Measurements from ENCODE around the gene SNRPD3.

SNRPD3 gene

GRCh38 chr22:24564376-24565058 lies 8.7 kb downstream of the SNRPD3 start:
- DNase-seq (ENCODE audit: low spot score) = no peak
- TF ChIP-seq CTCF (IDR thresholded peaks at IDR 0.05; ENCODE audit: extremely low read depth, missing control alignments) = no peak

- TF ChIP-seq CTCF (IDR thresholded peaks at IDR 0.05; ENCODE audit: extremely low read depth, missing control alignments) = no peak
- no peak for DNase-seq (ENCODE audit: low spot score)
Measured at GRCh38 chr22:24565077-24565476, 9.3 kb downstream of the SNRPD3 start.

- no peak for DNase-seq (ENCODE audit: low spot score)
- no peak for TF ChIP-seq CTCF (IDR thresholded peaks at IDR 0.05; ENCODE audit: extremely low read depth, missing control alignments)
Measured at GRCh38 chr22:24566899-24567511, 11.2 kb downstream of the SNRPD3 start.

- no peak for TF ChIP-seq CTCF (IDR thresholded peaks at IDR 0.05; ENCODE audit: extremely low read depth, missing control alignments)
- peak; percentile 59 for DNase-seq (ENCODE audit: low spot score)
Measured at GRCh38 chr22:24567668-24568067, 11.9 kb downstream of the SNRPD3 start.

GRCh38 chr22:24571266-24571665 lies 15.5 kb downstream of the SNRPD3 start:
- no peak for TF ChIP-seq CTCF (IDR thresholded peaks at IDR 0.05; ENCODE audit: extremely low read depth, missing control alignments)
- no peak for DNase-seq (ENCODE audit: low spot score)

GRCh38 chr22:24576778-24577177 lies 21.0 kb downstream of the SNRPD3 start:
- no peak for DNase-seq (ENCODE audit: low spot score)

More at GRCh38 chr22:24576778-24577177, 21.0 kb downstream of the SNRPD3 start:
- TF ChIP-seq CTCF (IDR thresholded peaks at IDR 0.05; ENCODE audit: extremely low read depth, missing control alignments) = no peak

Measured in GM20000 (cell line).